Measurements from ENCODE around the gene TRAF7. TPM values are rescaled to one million over a fixed set of nuclear protein-coding genes. Genes with fewer than 3 reads are reported as not detected.
A peak's percentile ranks its signal among the peaks of the same experiment; 100 is the strongest.
"Not testable (repeated sequence)": the region's sequence is repeated elsewhere in the genome, so short reads cannot be mapped to it uniquely, and the experiment has no call there.

TRAF7 gene
- total and polyA plus RNA-seq, 2 donors (not counting 1 experiment from before 2014, with no cell fraction given) = 46.1 to 50.9 TPM

DNA sequence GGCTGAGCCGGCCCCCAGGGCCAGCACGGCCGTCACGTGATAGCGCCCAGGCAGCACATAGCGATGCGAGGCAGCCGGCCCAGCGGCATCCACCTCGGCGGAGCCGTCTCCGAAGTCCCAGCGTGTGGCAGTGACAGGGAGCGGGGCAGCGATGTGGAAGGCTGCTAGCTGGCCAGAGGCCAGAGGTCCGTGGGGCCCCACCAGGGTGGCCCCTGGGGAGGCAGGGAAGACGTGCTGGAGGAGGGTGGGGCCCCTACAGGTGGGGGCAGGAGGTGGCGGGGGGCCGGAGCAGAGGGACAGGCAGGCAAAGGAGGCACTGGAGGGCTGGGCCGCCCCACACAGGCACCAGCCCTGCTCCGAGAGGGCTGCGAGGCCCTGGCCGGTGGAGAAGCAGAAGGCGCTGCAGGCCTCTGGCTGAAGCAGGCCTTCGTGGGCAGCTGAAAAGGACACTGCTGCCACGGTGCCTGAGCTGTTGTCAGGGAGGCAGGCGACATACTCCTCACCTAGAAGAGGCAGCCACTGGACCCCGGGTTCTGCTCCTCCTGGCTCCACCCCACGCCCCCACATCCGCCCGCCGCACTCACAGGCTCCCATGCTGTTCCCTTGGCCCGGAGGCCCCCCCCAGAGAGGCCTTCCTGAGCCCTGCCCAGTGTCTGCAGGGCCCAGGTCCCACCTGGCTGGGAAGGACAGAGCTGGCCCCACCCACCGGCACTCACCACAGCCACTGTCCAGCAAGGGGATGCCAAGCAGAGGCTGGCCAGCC is 37.4 kb upstream of the TRAF7 start:
- intact Hi-C loops (cut with micrococcal nuclease); DNase-seq; CTCF ChIA-PET; POLR2A ChIA-PET; H3K4me2 ChIP-seq (replicated peaks; ENCODE audit: low read depth, low read length, poor library complexity, severe bottlenecking); H3K27ac ChIP-seq (ENCODE audit: low read length in 2 of 2); H3K27me3 ChIP-seq (replicated peaks in 1 of 4; ENCODE audit: control extremely low read depth in 1 of 4, control insufficient read depth in 3 of 4, insufficient read depth in 4 of 4, low read length in 3 of 4); H3K4me3 Mint-ChIP-seq; H2AFZ ChIP-seq (ENCODE audit: insufficient read depth, low read depth, low read length, poor library complexity, severe bottlenecking); H3K36me3 ChIP-seq (replicated peaks in 1 of 2; ENCODE audit: control extremely low read depth in 1 of 2, control insufficient read depth in 1 of 2, extremely low read depth in 1 of 2, insufficient read depth in 2 of 2, low read length in 1 of 2); H3K4me1 ChIP-seq (ENCODE audit: control insufficient read depth in 2 of 2, insufficient read depth in 2 of 2, low read length in 2 of 2); H3K9me3 Mint-ChIP-seq (ENCODE audit: insufficient read depth); H4K20me1 ChIP-seq (ENCODE audit: control insufficient read depth, insufficient read depth, low read length, poor library complexity, severe bottlenecking); ATAC-seq (ENCODE audit: low read depth); H3K27ac Mint-ChIP-seq; H3K79me2 ChIP-seq (ENCODE audit: control insufficient read depth, insufficient read depth, low read length); H3K9ac ChIP-seq (ENCODE audit: low read length); H3K9me3 ChIP-seq (ENCODE audit: control extremely low read depth in 1 of 3, control insufficient read depth in 2 of 3, insufficient read depth in 1 of 3, low read length in 2 of 3); H3K4me1 Mint-ChIP-seq; H3K4me3 ChIP-seq (ENCODE audit: control extremely low read depth in 1 of 5, extremely low read depth in 1 of 5, insufficient read depth in 1 of 5, low read depth in 2 of 5, low read length in 4 of 5); H3K27me3 Mint-ChIP-seq: not testable (repeated sequence)
- 97% methylated on average over 11 of the region's 35 CpGs for WGBS (ENCODE audit: insufficient coverage)

DNA sequence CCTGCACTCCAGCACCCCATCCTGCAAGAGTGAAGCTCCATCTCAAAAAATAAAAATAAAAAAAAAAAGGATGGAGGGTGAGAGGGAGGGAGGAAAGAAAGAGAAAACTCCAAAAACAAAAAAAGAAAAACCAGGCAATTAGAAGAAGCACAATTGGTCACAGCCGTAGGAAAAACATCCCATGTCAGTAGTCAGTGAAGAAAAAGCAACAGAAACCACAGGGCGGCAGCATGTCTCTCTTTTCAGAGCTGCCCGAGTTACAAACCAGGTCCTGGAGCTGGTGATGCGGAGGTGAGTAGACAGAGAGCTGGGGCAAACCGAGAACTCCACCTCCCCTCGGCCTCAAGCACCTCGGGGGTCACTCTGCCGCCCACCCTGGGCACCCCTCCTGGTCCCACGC is 34.3 kb upstream of the TRAF7 start:
- H3K79me2 ChIP-seq (ENCODE audit: control insufficient read depth, insufficient read depth, low read length) = not testable (repeated sequence)
- peak; percentile 60 for ATAC-seq (ENCODE audit: low read depth)

More for the DNA sequence above, 34.3 kb upstream of the TRAF7 start:
- H3K27me3 ChIP-seq (replicated peaks in 1 of 4; ENCODE audit: control extremely low read depth in 1 of 4, control insufficient read depth in 3 of 4, insufficient read depth in 4 of 4, low read length in 3 of 4); H3K4me3 ChIP-seq (ENCODE audit: control extremely low read depth in 1 of 5, extremely low read depth in 1 of 5, insufficient read depth in 1 of 5, low read depth in 2 of 5, low read length in 4 of 5); H3K36me3 ChIP-seq (replicated peaks in 1 of 2; ENCODE audit: control extremely low read depth in 1 of 2, control insufficient read depth in 1 of 2, extremely low read depth in 1 of 2, insufficient read depth in 2 of 2, low read length in 1 of 2); H3K4me2 ChIP-seq (replicated peaks; ENCODE audit: low read depth, low read length, poor library complexity, severe bottlenecking); H3K9me3 Mint-ChIP-seq (ENCODE audit: insufficient read depth); H3K27me3 Mint-ChIP-seq; H3K9ac ChIP-seq (ENCODE audit: low read length); H4K20me1 ChIP-seq (ENCODE audit: control insufficient read depth, insufficient read depth, low read length, poor library complexity, severe bottlenecking); H3K9me3 ChIP-seq (ENCODE audit: control extremely low read depth in 1 of 3, control insufficient read depth in 2 of 3, insufficient read depth in 1 of 3, low read length in 2 of 3); POLR2A ChIA-PET; H2AFZ ChIP-seq (ENCODE audit: insufficient read depth, low read depth, low read length, poor library complexity, severe bottlenecking); H3K4me1 ChIP-seq (ENCODE audit: control insufficient read depth in 2 of 2, insufficient read depth in 2 of 2, low read length in 2 of 2); H3K4me3 Mint-ChIP-seq; H3K27ac ChIP-seq (ENCODE audit: low read length in 2 of 2): not testable (repeated sequence)
- CTCF ChIA-PET = interaction anchor here (0.6 to 2.9 kb wide), 8 partner anchors 19 to 128 kb away, joined by 3 to 26 read pairs (median 4); partner anchors contain the start of gene TRAF7
- WGBS (ENCODE audit: insufficient coverage) = no CpG with 5 or more reads among the region's 9 CpGs
- H3K27ac Mint-ChIP-seq = peak overlapping the region; percentile 41
- intact Hi-C loops (cut with micrococcal nuclease) = loop anchor here (1.0 kb wide), 1 partner anchor 32 kb away; no protein-coding TSS in a partner anchor
- peak; percentile 45 for DNase-seq
- H3K4me1 Mint-ChIP-seq = peaks cover 12% of the 10 kb centered on the region
